Skin of body (tissue), 2 donors: ENCODE measurements around the gene NME3. TPM values are rescaled to one million over a fixed set of nuclear protein-coding genes. Genes with fewer than 3 reads are reported as not detected.
"Not testable (repeated sequence)": the region's sequence is repeated elsewhere in the genome, so short reads cannot be mapped to it uniquely, and the experiment has no call there.

Experiments
- DNase-seq: peaks from one replicate; lab custom pipeline; 2025; lab: John Stamatoyannopoulos, UW
- total RNA-seq: library from RNA; depleted of rRNA; stranded (reverse); fragments of >200 nt; gene quantifications from one replicate; pipeline ENCODE4 v1.2.3, GENCODE V29; 2014

Gene NME3
- total RNA-seq, 1 donor from 2014 or later: 18.1 TPM

DNA sequence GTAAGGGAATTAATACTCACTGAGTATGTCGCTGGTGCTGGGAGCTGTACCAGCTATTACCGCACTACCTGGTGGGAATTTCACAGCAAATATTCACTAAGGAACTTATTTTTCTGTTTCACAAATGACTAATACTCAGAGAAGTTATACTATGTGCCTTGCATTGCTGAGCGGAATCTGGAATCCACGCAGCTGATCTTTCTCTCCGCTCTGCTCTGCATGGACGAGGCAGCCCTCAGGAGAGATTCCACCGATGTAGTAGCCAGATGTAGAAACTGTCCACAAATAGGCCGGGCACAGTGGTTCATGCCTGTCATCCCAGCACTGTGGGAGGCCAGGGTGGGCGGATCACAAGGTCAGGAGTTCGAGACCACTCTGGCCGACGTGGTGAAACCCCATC is 17.1 kb downstream of the NME3 start:
- DNase-seq: no peak

DNA sequence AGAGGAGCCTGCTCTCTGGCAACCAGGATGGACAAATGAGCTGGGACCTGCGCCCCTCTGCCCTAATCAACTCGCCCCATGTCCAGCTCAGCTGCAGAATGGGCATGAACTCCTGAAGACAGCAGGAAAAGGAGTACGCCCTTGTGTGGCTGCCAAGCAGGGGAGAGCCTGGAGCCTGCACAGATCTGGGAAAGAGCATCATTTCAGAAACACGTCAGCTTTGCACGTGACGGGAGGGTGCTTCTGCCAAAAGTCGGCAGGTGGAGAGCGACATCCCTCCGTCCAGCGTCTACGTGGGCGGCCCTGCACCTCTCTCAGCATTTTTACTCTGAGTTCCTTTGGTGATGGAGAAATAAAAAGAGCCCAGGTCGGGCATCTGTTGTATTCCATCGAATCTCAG is 18.5 kb downstream of the NME3 start:
- no peak for DNase-seq

DNA sequence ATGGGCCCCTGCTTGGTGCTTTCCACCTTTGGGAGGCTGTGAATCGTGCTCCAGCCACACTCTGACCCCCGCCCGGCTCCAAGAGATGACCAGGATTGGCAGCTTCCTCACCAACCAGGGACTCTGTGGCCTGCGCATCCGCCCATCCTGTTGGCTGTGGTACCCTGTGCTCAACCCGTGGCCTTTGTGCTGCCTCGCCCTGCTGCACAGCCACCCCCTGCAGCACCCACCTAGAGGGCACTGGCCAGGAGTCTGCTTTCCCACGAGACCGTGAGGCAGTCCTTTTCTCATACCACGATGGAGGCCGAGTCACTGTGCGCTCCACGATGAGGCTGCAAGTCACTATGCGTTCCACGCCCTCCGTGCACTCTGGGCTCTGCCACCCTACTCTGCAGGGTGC is 19.4 kb downstream of the NME3 start:
- no peak for DNase-seq

DNA sequence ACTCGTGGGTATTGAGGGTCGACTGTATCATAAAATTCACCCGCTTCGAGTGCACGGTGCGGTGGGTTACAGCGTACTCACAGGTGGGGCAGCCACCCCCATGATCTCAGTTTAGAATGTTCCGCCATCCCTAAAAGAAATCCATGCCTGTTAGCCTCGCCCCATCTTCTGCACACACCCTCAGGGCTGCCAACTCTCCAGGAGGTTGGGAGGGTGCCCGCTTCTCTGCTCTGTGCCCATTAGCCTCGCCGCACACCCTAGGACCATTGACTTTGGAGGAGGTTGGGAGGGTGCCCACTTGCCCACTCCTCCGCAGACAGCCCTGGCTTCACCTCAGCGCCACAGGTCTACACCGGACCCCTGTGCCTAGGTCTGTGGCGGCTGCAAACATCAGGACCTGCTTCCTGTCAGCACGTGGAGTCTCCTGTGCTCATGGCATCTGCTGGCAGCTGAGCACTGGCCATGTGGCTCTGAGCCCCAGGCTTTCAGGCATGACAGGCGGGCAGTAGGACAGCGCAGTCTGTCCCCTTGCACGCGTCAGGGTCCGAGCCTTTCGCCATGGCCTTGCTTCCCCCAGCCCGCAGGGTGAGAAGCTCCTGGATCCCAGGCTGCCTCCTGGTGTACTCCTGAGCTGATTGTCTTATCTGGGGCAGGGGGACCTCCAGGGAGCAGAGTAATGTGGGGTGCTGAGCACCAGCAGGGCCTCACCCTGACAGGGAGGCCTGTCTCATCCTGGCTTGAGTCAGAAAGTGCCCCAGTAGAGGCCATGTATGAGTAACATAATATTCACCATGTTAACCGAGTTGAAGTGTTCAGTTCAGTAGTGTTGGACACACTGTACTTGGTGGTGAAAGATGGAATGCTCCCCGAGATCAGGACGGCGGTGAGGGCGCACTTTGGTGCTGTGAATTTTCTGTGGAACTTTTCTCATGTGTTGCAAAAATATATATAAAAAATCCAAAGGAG is 21.9 kb downstream of the NME3 start:
- no peak for DNase-seq

DNA sequence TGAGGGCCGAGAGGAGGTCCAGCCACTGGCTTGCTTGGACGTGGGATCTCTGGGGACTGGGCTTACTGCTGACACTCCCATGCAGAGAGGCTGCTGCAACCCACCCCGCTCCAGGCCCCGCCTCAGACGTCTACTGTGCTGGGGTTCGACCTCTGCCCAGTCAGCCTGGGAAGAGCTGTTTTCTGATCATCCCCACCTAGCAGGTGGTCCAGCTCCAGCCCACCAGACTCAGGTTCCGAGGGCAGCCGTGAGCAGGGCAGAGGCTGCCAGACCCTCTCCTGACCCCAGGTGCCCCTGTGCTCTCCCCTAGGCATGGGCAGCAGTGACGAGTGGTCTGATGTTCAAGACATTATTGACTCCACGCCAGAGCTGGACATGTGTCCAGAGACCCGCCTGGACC is 23.4 kb downstream of the NME3 start:
- DNase-seq: no peak

DNA sequence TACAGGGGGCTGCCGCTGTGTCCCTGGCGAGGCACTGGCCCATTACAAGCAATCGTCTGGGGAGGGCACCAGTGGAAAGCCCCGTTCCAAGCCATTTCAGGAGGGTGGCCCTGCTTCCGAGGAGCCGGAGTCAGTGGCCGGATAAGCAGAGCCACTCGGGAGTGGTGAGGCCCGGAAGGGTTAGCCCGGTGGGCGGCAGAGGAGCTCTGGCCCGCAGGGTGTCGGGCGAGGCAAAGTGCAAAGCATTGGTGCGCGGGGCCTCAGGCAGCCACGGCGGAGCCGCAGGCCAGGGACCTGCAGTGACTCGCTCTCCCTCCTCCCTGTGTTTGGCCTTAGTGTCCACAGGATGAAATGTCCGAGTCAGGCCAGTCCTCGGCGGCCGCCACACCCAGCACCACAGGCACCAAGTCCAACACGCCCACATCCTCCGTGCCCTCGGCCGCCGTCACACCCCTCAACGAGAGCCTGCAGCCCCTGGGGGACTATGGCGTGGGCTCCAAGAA is 24.6 kb downstream of the NME3 start:
- no peak for DNase-seq

DNA sequence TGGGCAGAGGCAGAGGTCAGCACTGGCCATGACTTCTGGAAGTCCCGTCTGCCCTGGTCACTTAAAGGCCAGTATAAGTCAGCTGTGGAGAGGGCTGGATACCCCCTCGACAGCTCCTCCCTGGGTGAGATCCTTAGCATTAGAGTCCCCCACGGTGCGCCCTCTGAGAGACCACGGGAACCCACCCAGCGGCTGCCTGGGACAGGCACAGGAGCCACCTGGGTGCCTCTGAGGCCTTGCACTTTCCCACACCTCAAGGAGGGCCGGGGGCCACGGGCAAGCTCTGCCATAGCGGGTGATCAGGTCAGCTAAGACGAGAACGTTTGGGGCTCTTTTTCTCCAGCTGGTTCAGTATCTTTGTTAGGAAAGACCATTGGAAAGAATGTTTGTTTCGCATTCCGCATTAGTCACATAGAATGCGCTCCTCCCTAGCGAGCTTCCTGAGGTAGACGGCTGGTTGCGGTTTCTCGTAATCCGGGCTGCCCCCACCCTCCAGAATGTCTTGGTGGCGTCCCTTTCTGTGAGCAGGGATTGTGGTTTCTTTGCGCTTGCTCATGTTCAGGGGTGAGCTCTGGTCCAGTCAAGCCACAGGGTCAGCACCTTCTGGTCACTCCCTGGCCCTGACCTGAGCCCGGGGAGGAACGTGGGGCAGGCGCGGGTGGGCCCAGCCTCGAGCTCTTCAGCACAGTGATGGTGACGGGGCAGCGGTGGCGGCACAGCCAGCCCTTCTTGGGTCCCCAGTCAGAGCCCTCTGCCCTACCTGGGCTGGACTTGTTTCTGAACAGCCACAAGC is 25.2 kb downstream of the NME3 start:
- DNase-seq: no peak

DNA sequence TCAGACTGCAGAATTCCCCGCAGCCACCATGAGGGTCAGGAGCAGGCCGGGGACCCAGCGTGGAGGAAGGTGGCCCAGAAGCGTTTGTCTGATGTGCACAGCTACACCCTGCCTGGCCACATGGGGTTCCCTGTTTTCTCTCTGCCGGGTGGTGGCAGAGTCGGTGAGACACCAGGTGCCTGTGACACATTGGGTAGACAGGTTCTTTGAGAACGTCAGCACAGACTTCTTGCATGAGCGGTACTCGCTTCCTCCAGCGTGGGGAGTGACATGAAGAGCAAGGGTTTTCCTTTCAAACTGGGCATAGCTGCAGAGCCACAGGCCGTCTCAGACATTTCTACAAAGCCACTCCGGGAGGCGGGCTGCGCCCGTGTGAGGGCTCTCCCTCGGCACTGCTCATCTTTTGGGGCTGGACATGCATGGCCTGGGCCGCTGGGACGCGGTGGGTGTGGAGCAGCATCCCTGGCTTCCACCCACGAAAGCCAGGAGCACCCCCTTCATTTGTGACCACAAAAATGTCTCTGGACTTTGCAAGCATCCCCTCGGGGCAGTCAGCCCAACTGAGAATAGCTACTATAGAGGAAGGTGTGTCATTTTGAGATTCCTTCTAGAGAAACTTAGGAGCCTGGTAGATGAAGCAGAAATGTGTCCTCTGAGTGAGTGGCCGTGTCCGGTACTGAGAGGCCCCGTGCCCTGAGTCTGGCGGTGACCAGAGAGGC is 26.0 kb downstream of the NME3 start:
- no peak for DNase-seq

DNA sequence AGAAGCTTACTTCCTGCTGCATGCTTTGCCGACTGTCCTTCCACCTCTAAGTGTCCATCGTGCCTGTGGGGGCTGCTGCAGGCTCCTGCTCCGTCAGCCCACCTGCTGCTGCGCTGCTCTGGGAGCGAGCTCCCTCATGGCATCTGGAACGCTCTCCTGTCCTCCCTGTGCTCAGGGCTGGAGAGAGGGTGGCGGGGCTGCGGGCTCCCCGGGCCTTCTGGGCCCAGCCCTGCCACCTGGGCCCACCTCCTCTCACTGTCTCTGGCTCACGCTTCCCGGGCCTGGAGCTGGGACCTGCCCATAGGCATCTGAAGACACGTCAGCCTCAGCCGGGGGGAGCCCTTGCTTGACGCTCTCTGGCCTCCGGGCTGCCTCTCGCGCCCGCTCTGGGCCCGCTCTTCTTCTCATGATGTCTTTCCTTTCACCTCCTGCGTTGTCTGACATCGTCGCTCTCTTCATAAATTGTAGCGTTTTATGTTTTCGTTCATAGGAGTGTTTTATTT is 27.0 kb downstream of the NME3 start:
- DNase-seq: no peak

DNA sequence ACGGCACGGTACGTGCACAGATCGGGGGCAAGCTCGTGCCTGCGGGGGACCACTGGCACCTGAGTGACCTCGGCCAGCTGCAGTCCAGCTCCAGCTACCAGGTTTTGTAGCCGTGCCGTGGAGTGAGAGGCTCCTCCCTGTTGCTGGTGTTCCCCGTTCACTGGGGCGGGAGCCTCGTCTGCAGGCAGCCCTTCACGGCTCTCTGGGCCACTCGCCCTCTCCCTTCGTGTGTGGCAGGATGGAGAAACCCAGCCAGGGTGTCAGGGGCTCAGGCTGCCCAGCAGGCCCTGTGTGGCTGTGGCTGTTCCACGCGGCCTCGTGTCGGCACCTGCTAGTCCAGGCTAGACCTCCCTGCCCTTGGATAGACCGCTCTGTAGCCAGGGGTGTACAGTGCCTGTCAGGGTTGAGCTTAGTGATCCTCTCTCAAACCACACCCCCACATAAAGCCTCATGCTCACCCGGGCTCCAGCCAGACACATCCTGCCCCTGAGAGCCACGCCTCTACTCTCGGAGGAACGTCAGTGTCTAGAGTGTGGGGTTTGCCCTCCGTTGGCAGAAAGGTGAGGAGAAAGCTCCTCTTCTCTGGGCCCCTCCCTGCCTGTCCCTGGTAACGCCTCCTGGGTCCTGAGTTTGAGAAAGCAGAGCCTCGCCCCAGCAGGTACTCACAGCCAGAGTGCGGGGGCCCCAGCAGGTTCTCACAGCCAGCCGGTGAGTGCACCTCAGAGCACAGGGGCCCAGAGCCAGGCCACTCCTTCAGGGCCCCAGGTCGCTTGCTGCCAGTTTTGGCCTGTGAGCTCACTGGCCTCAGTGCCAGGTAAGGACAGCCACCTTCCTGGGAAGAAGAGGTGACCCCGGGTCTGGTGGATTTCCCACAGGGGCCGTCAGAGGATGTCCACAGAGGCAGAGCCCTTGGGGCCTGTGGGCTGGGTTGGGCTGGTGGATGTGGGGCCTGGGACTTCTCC is 27.7 kb downstream of the NME3 start:
- DNase-seq: no peak

DNA sequence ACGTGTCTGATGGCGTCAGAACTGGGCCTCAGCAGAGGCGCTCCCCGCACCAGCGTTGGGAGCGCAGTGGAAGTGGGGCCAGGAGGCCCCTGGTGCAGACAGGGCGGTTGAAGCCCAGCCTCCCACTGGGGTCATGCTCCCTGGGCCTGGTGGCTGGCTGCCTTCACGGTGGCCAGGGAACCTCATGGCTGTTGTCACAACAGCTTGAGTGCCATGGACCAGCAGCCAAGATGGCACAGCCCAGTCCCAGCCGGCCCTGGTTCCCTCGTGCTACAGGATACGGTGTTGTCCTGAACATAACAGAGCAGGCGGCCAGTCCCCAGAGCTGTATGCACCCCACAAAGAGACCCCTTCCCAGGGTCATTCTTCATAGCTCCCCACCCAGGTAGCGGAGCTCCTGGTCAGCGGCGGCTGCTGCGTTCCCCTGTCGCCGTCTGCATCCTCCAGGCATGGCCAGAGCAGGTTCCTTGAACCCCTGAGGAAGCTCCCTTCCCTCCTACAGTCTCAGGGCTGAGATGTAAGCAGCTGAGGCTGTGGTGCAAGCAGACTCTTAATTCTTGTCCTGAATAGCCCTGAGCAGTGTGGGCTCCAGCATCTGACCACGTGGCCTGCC is 29.7 kb downstream of the NME3 start:
- DNase-seq: no peak

DNA sequence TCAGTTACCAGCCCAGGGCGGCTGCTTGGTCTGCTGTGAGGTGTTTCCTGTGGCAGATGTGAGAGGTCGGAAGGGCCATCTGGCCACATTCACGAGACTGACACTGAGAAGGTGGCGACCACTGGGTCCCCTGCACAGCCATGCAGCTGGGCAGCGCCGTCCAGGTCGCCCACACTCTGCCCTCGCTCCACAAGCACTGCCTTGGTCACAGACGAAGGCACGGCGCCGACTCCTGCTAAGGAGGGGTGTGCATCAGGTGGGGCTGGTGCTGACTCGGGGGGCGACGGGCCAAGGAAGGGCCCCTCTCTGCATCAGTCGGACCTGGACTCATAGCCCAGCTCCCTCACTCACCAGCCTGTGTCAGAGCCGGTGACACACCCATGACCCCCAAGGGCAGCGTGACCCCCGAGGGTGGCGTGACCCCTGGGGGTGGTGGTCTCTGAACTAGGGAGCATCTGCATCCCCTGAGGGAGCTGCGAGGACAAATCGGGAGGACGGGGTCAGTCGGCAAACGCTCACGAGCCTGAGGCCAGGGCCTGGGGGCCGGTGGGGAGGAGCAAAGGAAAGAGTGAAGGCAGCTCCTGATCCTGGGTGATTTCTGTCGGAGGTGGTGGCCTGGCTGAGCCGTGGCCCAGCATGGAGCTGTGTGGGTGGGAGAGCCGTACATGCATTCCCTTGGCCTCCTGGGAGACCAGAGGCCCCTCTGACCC is 30.4 kb downstream of the NME3 start:
- no peak for DNase-seq

DNA sequence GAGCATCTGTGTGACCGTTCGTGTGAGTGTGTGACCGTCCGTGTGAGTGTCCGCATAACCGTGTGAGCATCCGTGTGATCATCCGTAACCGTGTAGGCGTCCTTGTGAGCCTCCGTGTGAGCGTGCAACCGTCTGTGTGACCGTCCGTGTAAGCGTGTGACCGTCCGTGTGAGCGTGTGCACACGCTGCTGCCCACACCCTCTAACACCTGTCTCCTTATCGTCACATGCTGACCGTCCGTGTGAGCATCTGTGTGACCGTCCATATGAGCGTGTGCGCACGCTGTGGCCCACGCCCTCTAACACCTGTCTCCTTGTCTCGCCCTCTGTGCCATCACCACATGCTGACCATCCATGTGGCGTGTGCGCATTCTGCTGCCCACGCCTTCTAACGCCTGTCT is 31.1 kb downstream of the NME3 start:
- no peak for DNase-seq

DNA sequence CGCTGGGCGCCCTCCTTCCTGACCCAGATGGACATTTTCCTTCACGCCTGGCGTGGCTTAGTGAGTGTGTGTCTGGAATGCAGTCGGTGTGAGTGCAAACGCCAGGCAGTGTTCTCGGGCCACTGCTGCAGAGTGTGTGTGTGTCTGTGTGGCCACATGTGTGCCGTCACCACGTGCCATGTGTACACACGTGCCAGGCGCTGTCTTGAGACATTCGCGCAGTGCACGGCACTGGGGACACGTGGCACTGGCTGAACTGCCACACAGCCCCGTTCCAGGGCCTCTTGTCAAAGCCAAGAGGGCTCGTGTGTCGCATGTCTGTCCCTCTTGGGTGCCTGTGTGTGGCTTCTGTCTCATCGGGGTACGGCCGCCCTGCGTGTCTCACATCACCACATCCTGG is 36.5 kb downstream of the NME3 start:
- DNase-seq: no peak

DNA sequence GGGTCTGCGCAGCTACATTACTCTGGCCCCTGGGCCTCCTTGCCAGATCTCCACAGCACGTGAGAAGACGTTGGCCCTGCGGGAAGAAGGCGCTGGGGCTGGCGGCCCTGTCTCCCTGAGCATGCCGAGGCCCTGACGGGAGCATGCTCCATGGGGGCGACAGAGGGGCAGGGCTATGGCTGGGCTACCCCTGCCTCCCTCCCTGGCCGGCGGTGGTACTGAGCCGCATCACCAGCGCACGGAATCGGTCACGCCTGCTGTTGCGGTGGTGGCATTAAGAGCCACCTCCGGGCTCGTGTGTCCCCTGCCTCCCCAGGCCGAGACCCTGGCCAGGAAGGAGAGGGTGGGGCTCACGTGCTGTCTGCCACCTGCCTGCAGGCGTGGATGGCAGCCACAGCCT is 37.2 kb downstream of the NME3 start:
- DNase-seq: no peak

DNA sequence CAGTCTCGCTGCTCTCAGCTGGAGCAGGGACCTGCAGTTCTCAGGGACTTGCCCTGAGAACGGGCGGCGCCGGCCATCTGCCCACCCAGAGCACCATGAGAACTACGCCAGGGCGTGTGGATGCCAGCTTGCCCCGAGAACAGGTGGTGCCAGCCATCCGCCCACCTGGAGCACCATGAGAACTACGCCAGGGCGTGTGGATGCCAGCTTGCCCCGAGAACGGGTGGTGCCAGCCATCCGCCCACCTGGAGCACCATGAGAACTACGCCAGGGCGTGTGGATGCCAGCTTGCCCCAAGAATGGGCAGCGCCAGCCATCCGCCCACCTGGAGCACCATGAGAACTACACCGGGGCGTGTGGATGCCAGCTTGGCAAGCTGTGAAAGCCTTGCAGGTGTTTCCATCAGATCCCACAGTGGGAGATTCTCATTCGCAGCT is 38.8 kb downstream of the NME3 start:
- DNase-seq: not testable (repeated sequence)

DNA sequence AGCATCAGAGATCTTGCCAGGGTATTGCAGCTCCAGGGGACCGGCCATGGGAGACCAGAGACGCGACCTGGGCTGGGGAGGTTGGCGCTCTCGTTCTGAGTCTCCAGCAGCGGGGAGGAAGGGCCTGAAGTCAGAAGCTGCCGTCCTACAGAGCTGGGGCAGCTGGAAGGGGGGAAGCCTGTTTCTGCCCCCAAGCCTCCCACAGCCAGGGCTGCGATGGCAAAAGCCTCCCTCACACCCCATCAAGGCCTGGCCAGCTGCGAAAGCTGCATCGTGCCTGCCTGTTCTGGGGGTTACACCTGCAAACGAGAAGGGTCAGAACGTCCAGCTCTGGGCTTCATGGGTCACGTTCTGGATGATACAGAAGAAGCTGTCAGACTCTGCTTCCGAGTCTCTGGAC is 39.3 kb downstream of the NME3 start:
- DNase-seq: no peak

DNA sequence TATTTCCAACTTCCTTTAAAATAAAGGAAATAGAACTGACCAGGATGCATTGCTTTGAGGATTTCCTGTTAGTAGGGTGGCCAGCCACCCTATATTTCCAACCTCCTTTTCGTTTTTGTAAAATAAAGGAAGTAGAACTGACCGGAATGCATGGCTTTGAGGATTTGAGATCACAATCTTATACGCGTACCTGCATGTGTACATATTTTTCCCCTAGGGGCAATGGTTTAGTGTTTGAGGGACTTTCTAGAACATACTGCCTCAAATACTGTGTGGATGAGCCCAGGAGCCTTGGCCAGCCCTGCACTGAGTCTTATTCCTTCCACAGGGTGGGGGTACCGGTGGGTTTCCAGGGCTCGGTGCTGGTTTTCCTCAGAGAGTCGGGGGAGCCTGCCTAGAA is 39.7 kb downstream of the NME3 start:
- DNase-seq: no peak

DNA sequence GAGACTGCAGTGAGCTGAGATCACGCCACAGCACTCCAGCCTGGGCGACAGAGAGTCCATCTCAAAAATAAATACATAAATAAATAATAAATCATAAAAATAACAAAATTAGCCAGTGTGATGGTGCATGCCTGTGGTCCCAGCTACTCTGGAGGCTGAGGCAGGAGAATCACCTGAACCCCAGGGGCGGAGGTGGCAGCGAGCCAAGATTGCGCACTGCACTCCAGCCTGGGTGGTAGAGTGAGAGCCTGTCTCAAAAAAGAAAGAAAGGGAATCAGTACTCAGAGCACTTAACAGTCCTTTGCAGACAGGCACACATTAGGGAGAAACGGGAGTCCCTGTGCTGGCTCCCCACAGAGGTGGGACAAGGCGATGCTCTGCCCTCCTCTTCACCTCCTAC is 40.3 kb downstream of the NME3 start:
- DNase-seq: no peak
